Measurements from ENCODE around the gene PBX1. TPM values are rescaled to one million over a fixed set of nuclear protein-coding genes. Genes with fewer than 3 reads are reported as not detected.

PBX1 gene
- total RNA-seq, 1 experiment from 2014 or later, result 18.5 TPM

- Histone ChIP-seq H3K4me3 (no peak overlapping the region), H3K9me3 (replicated peaks) (no peaks in the 10 kb centered on the region), H3K27me3 (replicated peaks) (no peaks in the 10 kb centered on the region), H3K27ac (no peak overlapping the region), H3K4me1 (replicated peaks) (no peaks in the 10 kb centered on the region), H3K36me3 (no peaks in the 10 kb centered on the region)
- DNase-seq (ENCODE audit: low read depth in 1 of 2, low spot score in 2 of 2), result no peak
These were observed 64.8 kb downstream of the PBX1 start for GRCh38 chr1:164623805-164624204.

- no peak for DNase-seq (ENCODE audit: low read depth in 1 of 2, low spot score in 2 of 2)
- Histone ChIP-seq H3K9me3 (replicated peaks) (no peaks in the 10 kb centered on the region), H3K36me3 (no peaks in the 10 kb centered on the region), H3K4me3 (no peak overlapping the region), H3K4me1 (replicated peaks) (no peaks in the 10 kb centered on the region), H3K27me3 (replicated peaks) (no peaks in the 10 kb centered on the region), H3K27ac (no peak overlapping the region)
These were observed 65.4 kb downstream of the PBX1 start for GRCh38 chr1:164624400-164624799.

- no peaks in the 10 kb centered on the region for H3K36me3 ChIP-seq
- H3K27ac ChIP-seq, result no peak overlapping the region
- H3K4me1 ChIP-seq (replicated peaks), result no peaks in the 10 kb centered on the region
- H3K9me3 ChIP-seq (replicated peaks), result no peaks in the 10 kb centered on the region
- H3K27me3 ChIP-seq (replicated peaks), result no peaks in the 10 kb centered on the region
- no peak for DNase-seq (ENCODE audit: low read depth in 1 of 2, low spot score in 2 of 2)
- H3K4me3 ChIP-seq, result no peak overlapping the region
These were observed 66.1 kb downstream of the PBX1 start for GRCh38 chr1:164625004-164625617.

GRCh38 chr1:164628772-164629171 is 69.8 kb downstream of the PBX1 start:
- no peaks in the 10 kb centered on the region for H3K36me3 ChIP-seq
- no peaks in the 10 kb centered on the region for H3K9me3 ChIP-seq (replicated peaks)
- H3K4me3 ChIP-seq, result no peak overlapping the region
- DNase-seq (ENCODE audit: low read depth in 1 of 2, low spot score in 2 of 2), result no peak
- H3K4me1 ChIP-seq (replicated peaks), result no peaks in the 10 kb centered on the region
- no peak overlapping the region for H3K27ac ChIP-seq
- H3K27me3 ChIP-seq (replicated peaks), result no peaks in the 10 kb centered on the region

- H3K4me1 ChIP-seq (replicated peaks), result no peaks in the 10 kb centered on the region
These were observed 71.0 kb downstream of the PBX1 start for GRCh38 chr1:164629971-164630370.

GRCh38 chr1:164630626-164631396 is 71.8 kb downstream of the PBX1 start:
- no peaks in the 10 kb centered on the region for H3K4me1 ChIP-seq (replicated peaks)
- no peak overlapping the region for H3K4me3 ChIP-seq
- no peaks in the 10 kb centered on the region for H3K36me3 ChIP-seq
- no peaks in the 10 kb centered on the region for H3K27me3 ChIP-seq (replicated peaks)
- no peak overlapping the region for H3K27ac ChIP-seq
- DNase-seq (ENCODE audit: low read depth in 1 of 2, low spot score in 2 of 2), result no peak
- no peaks in the 10 kb centered on the region for H3K9me3 ChIP-seq (replicated peaks)

More at GRCh38 chr1:164629971-164630370, 71.0 kb downstream of the PBX1 start:
- Histone ChIP-seq H3K36me3 (no peaks in the 10 kb centered on the region), H3K4me3 (no peak overlapping the region), H3K27me3 (replicated peaks) (no peaks in the 10 kb centered on the region), H3K9me3 (replicated peaks) (no peaks in the 10 kb centered on the region), H3K27ac (no peak overlapping the region)
- no peak for DNase-seq (ENCODE audit: low read depth in 1 of 2, low spot score in 2 of 2)

- Histone ChIP-seq H3K27me3 (replicated peaks) (no peaks in the 10 kb centered on the region), H3K4me1 (replicated peaks) (no peaks in the 10 kb centered on the region), H3K9me3 (replicated peaks) (no peaks in the 10 kb centered on the region), H3K36me3 (no peaks in the 10 kb centered on the region), H3K27ac (no peak overlapping the region), H3K4me3 (no peak overlapping the region)
- no peak for DNase-seq (ENCODE audit: low read depth in 1 of 2, low spot score in 2 of 2)
These were observed 72.8 kb downstream of the PBX1 start for GRCh38 chr1:164631751-164632150.

- DNase-seq (ENCODE audit: low read depth in 1 of 2, low spot score in 2 of 2), result no peak
- Histone ChIP-seq H3K4me3 (no peak overlapping the region), H3K9me3 (replicated peaks) (no peaks in the 10 kb centered on the region), H3K4me1 (replicated peaks) (peaks cover 9% of the 10 kb centered on the region), H3K36me3 (no peaks in the 10 kb centered on the region), H3K27me3 (replicated peaks) (no peaks in the 10 kb centered on the region), H3K27ac (no peak overlapping the region)
These were observed 75.0 kb downstream of the PBX1 start for GRCh38 chr1:164633997-164634396.

GRCh38 chr1:164635059-164635802 is 76.2 kb downstream of the PBX1 start:
- Histone ChIP-seq H3K4me3 (no peak overlapping the region), H3K4me1 (replicated peaks) (peaks cover 9% of the 10 kb centered on the region), H3K36me3 (no peaks in the 10 kb centered on the region), H3K27me3 (replicated peaks) (no peaks in the 10 kb centered on the region), H3K27ac (no peak overlapping the region), H3K9me3 (replicated peaks) (no peaks in the 10 kb centered on the region)
- DNase-seq (ENCODE audit: low read depth in 1 of 2, low spot score in 2 of 2), result no peak

- H3K27ac ChIP-seq, result no peak overlapping the region
- DNase-seq (ENCODE audit: low read depth in 1 of 2, low spot score in 2 of 2), result no peak
- H3K36me3 ChIP-seq, result no peaks in the 10 kb centered on the region
- H3K27me3 ChIP-seq (replicated peaks), result no peaks in the 10 kb centered on the region
- H3K9me3 ChIP-seq (replicated peaks), result no peaks in the 10 kb centered on the region
- peaks cover 9% of the 10 kb centered on the region for H3K4me1 ChIP-seq (replicated peaks)
- no peak overlapping the region for H3K4me3 ChIP-seq
These were observed 77.1 kb downstream of the PBX1 start for GRCh38 chr1:164635803-164636731.

GRCh38 chr1:164636757-164637156 is 77.8 kb downstream of the PBX1 start:
- no peak for DNase-seq (ENCODE audit: low read depth in 1 of 2, low spot score in 2 of 2)

GRCh38 chr1:164637461-164638375 is 78.7 kb downstream of the PBX1 start:
- Histone ChIP-seq H3K27me3 (replicated peaks) (no peaks in the 10 kb centered on the region), H3K4me3 (no peak overlapping the region), H3K36me3 (no peaks in the 10 kb centered on the region), H3K27ac (no peak overlapping the region), H3K4me1 (replicated peaks) (peaks cover 14% of the 10 kb centered on the region), H3K9me3 (replicated peaks) (no peaks in the 10 kb centered on the region)
- peak in 1 of 2 experiments; percentile 28 for DNase-seq (ENCODE audit: low read depth in 1 of 2, low spot score in 2 of 2)

More at GRCh38 chr1:164636757-164637156, 77.8 kb downstream of the PBX1 start:
- peaks cover 14% of the 10 kb centered on the region for H3K4me1 ChIP-seq (replicated peaks)
- H3K4me3 ChIP-seq, result no peak overlapping the region
- no peaks in the 10 kb centered on the region for H3K36me3 ChIP-seq
- no peak overlapping the region for H3K27ac ChIP-seq
- no peaks in the 10 kb centered on the region for H3K9me3 ChIP-seq (replicated peaks)
- no peaks in the 10 kb centered on the region for H3K27me3 ChIP-seq (replicated peaks)

Data from SJSA1 (cell line).